GM11168 (cell line): ENCODE results near the gene VPREB1.
"Not testable (repeated sequence)": the region's sequence is repeated elsewhere in the genome, so short reads cannot be mapped to it uniquely, and the experiment has no call there.

ENCODE experiments used
- in situ Hi-C: fragments of 300-500 bp; cut with MboI; formaldehyde crosslinking; loops from one replicate; pipeline ENCODE4 v1.12.0; 2022; ENCODE audit warnings: low sequenced_read_pairs; ENCODE audit not compliant: unreplicated experiment

The VPREB1 gene

GRCh38 chr22:22289666-22290065 lies 45.1 kb downstream of the VPREB1 start:
- in situ Hi-C loops, result not testable (repeated sequence)

GRCh38 chr22:22291129-22291806 lies 46.7 kb downstream of the VPREB1 start:
- in situ Hi-C loops, result not testable (repeated sequence)

- in situ Hi-C loops, result not testable (repeated sequence)
Measured at GRCh38 chr22:22292656-22293055, 48.1 kb downstream of the VPREB1 start.

- in situ Hi-C loops, result not testable (repeated sequence)
Measured at GRCh38 chr22:22293436-22293835, 48.9 kb downstream of the VPREB1 start.

- in situ Hi-C loops, result not testable (repeated sequence)
Measured at GRCh38 chr22:22294641-22295040, 50.1 kb downstream of the VPREB1 start.
